Measurements from ENCODE around the gene PLPPR5. TPM values are rescaled to one million over a fixed set of nuclear protein-coding genes. Genes with fewer than 3 reads are reported as not detected.

The PLPPR5 gene
- total and polyA plus RNA-seq, 2 of the 8 experiments (the other 6 are each of a cell fraction or from before 2014, with no cell fraction given), result 1.9 to 5.6 TPM

DNA sequence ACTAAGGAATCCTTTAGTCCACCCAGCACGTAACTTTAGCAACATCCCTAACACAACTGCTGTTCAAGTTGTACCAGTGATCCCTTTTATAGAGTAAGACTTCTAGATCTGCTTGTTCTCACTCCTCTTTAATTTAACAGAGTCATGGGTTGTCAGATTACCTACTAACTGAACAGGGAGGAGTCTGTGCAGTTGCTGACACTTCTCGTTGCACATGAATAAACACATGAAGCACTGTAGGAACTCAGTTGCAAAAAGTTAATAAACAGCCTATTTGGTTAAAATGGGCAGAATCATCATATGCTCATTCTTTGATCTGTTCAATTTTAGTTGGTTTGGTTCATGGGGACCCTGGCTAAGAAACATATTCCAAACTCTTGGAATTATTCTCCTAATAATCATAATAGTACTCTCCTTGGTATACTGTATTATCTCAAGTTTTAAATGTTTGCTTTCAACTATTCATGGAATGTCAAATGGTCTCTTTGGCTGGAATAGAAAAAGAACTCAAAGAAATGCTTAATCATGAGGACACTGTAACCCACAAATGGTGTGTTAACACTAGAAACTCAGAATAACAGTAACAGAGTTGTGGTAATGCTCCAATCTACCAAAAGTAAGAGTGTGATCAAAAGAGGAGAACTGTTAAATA lies 15.6 kb downstream of the PLPPR5 start (continued):
- TF ChIP-seq RAD21 (IDR thresholded peaks at IDR 0.05 in 1 of 2, conservative IDR thresholded peaks at IDR 0.05 in 1 of 2; ENCODE audit: low read depth in 2 of 2, low read length in 2 of 2), result no peak
